GM12874 (cell line): ENCODE measurements around the gene TPPP.

Source experiments
- CTCF ChIP-seq: IDR thresholded peaks from 2 replicates; pipeline ENCODE4 v1.5.1; 2011; ENCODE audit warnings: low read depth, mild to moderate bottlenecking, control low read depth, low read length, moderate library complexity; ENCODE audit not compliant: insufficient read depth

Gene TPPP

GRCh38 chr5:620586-621180 is 72.5 kb downstream of the TPPP start:
- no peak for TF ChIP-seq CTCF

GRCh38 chr5:620152-620551 is 73.0 kb downstream of the TPPP start:
- no peak for TF ChIP-seq CTCF

GRCh38 chr5:619444-619843 is 73.7 kb downstream of the TPPP start:
- TF ChIP-seq CTCF: no peak

- TF ChIP-seq CTCF: no peak
Measured at GRCh38 chr5:618450-618849, 74.7 kb downstream of the TPPP start.

GRCh38 chr5:617896-618295 is 75.3 kb downstream of the TPPP start:
- TF ChIP-seq CTCF: no peak

- 0 out of 2 replicates have a peak, but pooled peaks have one; percentile 2 for TF ChIP-seq CTCF
Measured at GRCh38 chr5:616484-617039, 76.6 kb downstream of the TPPP start.

GRCh38 chr5:612498-613424 is 80.4 kb downstream of the TPPP start:
- no peak for TF ChIP-seq CTCF
